C4-2B (cell line): Measurements from ENCODE around the gene CDKN2B-AS1.

Source experiments
- H3K27ac ChIP-seq: fragments of 450-650 bp; 2 replicates; pipeline ENCODE4 v1.5.1; 2017
- ZFX ChIP-seq: fragments of 450-650 bp; IDR thresholded peaks from 2 replicates; pipeline ENCODE4 v1.6.1; 2017
- TF ChIP-seq, protein P1 (sequence below): fragments of 450-650 bp; conservative IDR thresholded peaks from 2 replicates; pipeline ENCODE4 v1.5.1; 2017; ENCODE audit warnings: mild to moderate bottlenecking

The CDKN2B-AS1 gene

DNA sequence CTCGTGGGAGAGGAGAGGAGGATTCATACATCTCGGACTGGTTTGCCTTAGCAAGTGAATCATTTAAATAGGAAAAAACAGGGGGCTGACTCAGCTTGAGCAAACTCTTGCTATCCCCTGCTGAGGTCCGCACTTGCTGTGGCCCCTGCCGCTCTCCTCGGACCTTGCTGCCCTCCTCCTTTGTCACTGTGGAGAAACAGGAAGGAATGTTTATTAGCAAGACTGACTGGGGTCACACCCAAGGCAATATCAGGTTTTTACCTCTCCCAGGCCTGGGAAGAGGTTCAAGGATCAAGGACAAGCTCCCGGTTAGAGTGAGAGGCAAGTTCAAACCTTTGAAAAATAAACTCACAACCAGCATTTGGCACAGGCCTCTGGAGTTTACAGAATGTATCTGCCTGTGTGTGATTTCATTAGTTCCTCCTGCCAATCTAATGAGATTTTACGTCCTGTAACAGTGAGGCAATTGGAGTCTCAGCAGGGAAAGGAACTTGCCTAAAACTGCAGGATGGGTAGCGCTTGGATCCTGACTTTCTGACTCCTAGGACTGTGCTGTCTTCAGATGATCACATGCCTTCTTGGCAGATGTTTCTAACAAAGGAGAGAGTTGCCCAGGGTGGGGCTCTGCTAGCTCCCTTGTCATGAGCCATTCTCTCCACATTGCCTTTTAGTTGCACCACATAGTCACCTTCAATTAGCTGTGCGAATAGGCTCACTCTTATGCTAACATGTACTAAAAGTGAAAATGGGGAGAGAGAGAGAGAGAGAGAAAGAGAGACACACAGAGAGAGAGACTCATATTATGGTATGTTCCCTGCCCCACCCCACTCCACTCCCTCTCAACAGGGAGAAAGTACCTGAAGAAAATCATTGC is 123.2 kb downstream of the CDKN2B-AS1 start:
- no peak for TF ChIP-seq ZFX
- TF ChIP-seq, protein P1, sequence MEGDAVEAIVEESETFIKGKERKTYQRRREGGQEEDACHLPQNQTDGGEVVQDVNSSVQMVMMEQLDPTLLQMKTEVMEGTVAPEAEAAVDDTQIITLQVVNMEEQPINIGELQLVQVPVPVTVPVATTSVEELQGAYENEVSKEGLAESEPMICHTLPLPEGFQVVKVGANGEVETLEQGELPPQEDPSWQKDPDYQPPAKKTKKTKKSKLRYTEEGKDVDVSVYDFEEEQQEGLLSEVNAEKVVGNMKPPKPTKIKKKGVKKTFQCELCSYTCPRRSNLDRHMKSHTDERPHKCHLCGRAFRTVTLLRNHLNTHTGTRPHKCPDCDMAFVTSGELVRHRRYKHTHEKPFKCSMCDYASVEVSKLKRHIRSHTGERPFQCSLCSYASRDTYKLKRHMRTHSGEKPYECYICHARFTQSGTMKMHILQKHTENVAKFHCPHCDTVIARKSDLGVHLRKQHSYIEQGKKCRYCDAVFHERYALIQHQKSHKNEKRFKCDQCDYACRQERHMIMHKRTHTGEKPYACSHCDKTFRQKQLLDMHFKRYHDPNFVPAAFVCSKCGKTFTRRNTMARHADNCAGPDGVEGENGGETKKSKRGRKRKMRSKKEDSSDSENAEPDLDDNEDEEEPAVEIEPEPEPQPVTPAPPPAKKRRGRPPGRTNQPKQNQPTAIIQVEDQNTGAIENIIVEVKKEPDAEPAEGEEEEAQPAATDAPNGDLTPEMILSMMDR, result no peak
- no peak overlapping the region for H3K27ac ChIP-seq

GRCh38 chr9:22118810-22119521 is 124.4 kb downstream of the CDKN2B-AS1 start:
- TF ChIP-seq, protein P1, result no peak
- no peak for TF ChIP-seq ZFX
- H3K27ac ChIP-seq, result no peak overlapping the region

- H3K27ac ChIP-seq, result no peak overlapping the region
- TF ChIP-seq ZFX, result no peak
- TF ChIP-seq, protein P1, result peak; percentile 83
These were observed 125.0 kb downstream of the CDKN2B-AS1 start for GRCh38 chr9:22119522-22120158.

DNA sequence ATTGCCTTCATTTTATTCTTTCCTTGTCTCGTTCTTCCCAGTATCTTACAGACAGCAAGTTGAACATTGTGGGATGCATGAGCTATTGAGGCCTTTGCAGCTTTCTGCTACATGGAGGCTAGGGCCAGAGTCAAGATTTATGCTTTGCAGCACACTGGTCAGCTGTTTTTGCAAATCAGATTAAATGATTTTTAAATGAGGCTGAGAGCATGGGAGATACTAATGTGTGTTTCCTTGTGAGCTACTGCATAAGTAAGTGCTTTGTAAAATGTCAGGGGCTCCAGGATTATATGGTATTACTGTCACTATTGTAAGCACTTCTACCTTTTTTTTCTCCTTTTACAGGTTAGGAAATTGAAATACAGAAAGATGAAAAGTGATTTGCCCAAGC is 125.6 kb downstream of the CDKN2B-AS1 start:
- no peak for TF ChIP-seq ZFX
- TF ChIP-seq, protein P1, result no peak
- H3K27ac ChIP-seq, result no peak overlapping the region

DNA sequence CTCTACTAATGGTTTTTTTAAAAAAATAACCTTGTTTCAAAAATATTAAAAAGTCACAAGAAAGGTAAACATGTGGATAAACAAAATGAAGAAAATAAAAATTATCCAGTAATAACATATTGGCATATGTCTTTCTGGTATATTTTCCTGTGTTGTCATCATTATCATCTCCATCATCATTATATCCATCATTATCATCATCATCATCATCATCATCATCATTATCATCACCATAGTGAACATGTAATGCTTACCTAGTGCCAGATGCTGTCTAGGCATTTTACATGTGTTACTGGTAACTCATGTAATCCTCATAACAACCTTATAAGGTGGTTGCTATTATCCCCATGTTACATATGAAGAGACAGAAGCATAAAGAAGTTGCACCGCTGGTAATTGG is 126.0 kb downstream of the CDKN2B-AS1 start:
- H3K27ac ChIP-seq, result no peak overlapping the region
- no peak for TF ChIP-seq ZFX
- TF ChIP-seq, protein P1, result no peak

GRCh38 chr9:22124263-22125011 is 129.8 kb downstream of the CDKN2B-AS1 start:
- no peak for TF ChIP-seq ZFX
- TF ChIP-seq, protein P1, result no peak
- H3K27ac ChIP-seq, result no peak overlapping the region
